H9 (cell line): ENCODE results near the gene NRP2. TPM values are rescaled to one million over a fixed set of nuclear protein-coding genes. Genes with fewer than 3 reads are reported as not detected.
A peak's percentile ranks its signal among the peaks of the same experiment; 100 is the strongest.

Experiments used
- DNase-seq: peaks from one replicate; pipeline ENCODE4 v3.0.0-alpha.2; 2017
- H2AFZ ChIP-seq: one replicate; pipeline ENCODE4 v1.6.1; 2013; ENCODE audit warnings: mild to moderate bottlenecking, low read length, control low read depth, moderate library complexity
- H2AK5ac ChIP-seq: 2 replicates; pipeline ENCODE4 v1.6.1; 2013; ENCODE audit warnings: low read length, control low read depth, mixed read lengths; ENCODE audit not compliant: insufficient read length
- H2BK120ac ChIP-seq: one replicate; pipeline ENCODE4 v1.6.1; 2013; ENCODE audit warnings: low read depth, mild to moderate bottlenecking, low read length, control low read depth, inconsistent platforms; ENCODE audit not compliant: poor library complexity, severe bottlenecking
- H2BK12ac ChIP-seq: 2 replicates; pipeline ENCODE4 v1.6.1; 2013; ENCODE audit warnings: low read length, control low read depth, mixed read lengths, low read depth; ENCODE audit not compliant: insufficient read length
- H2BK15ac ChIP-seq: 2 replicates; pipeline ENCODE4 v1.6.1; 2013; ENCODE audit warnings: low read depth, low read length, control low read depth
- H2BK20ac ChIP-seq: one replicate; pipeline ENCODE4 v1.6.1; 2013; ENCODE audit warnings: low read depth, mild to moderate bottlenecking, low read length, control low read depth, inconsistent platforms; ENCODE audit not compliant: poor library complexity, severe bottlenecking
- H2BK5ac ChIP-seq: 2 replicates; pipeline ENCODE4 v1.6.1; 2013; ENCODE audit warnings: low read length, control low read depth, mixed read lengths; ENCODE audit not compliant: insufficient read length
- H3K14ac ChIP-seq: 2 replicates; pipeline ENCODE4 v1.6.1; 2013; ENCODE audit warnings: low read length, control low read depth; ENCODE audit not compliant: insufficient read depth
- H3K18ac ChIP-seq: 2 replicates; pipeline ENCODE4 v1.6.1; 2013; ENCODE audit warnings: low read depth, mild to moderate bottlenecking, mixed read lengths, low read length, control low read depth; ENCODE audit not compliant: insufficient read length
- H3K23ac ChIP-seq: 2 replicates; pipeline ENCODE4 v1.6.1; 2013; ENCODE audit warnings: low read length, control low read depth, mixed read lengths, low read depth; ENCODE audit not compliant: insufficient read length
- H3K23me2 ChIP-seq: 2 replicates; pipeline ENCODE4 v1.6.1; 2013; ENCODE audit warnings: low read depth, mild to moderate bottlenecking, mixed read lengths, low read length, control low read depth; ENCODE audit not compliant: insufficient read length, poor library complexity, severe bottlenecking
- H3K27ac ChIP-seq: 2 replicates; pipeline ENCODE4 v1.5.1; 2013; ENCODE audit warnings: low read length, control low read depth, mixed read lengths, low read depth; ENCODE audit not compliant: insufficient read length
- H3K27me3 ChIP-seq: 2 replicates; pipeline ENCODE4 v1.6.1; 2013; ENCODE audit warnings: low read length, control low read depth, inconsistent platforms; ENCODE audit not compliant: insufficient read depth
- H3K4ac ChIP-seq: 2 replicates; pipeline ENCODE4 v1.6.1; 2013; ENCODE audit warnings: low read depth, mild to moderate bottlenecking, control low read depth, inconsistent platforms, low read length, moderate library complexity
- H3K4me1 ChIP-seq: 2 replicates; pipeline ENCODE4 v1.6.1; 2013; ENCODE audit warnings: low read length, control low read depth, inconsistent platforms; ENCODE audit not compliant: insufficient read depth
- H3K4me2 ChIP-seq: 2 replicates; pipeline ENCODE4 v1.6.1; 2013; ENCODE audit warnings: low read length, control low read depth, mixed read lengths; ENCODE audit not compliant: insufficient read length, insufficient read depth
- H3K56ac ChIP-seq: 2 replicates; pipeline ENCODE4 v1.6.1; 2013; ENCODE audit warnings: low read depth, mild to moderate bottlenecking, mixed read lengths, low read length, control low read depth; ENCODE audit not compliant: insufficient read length
- H3K79me1 ChIP-seq: 2 replicates; pipeline ENCODE4 v1.6.1; 2013; ENCODE audit warnings: low read depth, mild to moderate bottlenecking, moderate library complexity, low read length, control low read depth, inconsistent platforms; ENCODE audit not compliant: insufficient read depth, poor library complexity, severe bottlenecking
- H3K79me2 ChIP-seq: 2 replicates; pipeline ENCODE4 v1.6.1; 2013; ENCODE audit warnings: low read length, control low read depth, inconsistent platforms; ENCODE audit not compliant: insufficient read depth
- H3K9ac ChIP-seq: 2 replicates; pipeline ENCODE4 v1.6.1; 2013; ENCODE audit warnings: low read length, control low read depth, mixed read lengths; ENCODE audit not compliant: insufficient read length; ENCODE audit errors: extremely low read depth
- H3K9me3 ChIP-seq: one replicate; pipeline ENCODE4 v1.6.1; 2013; ENCODE audit warnings: low read depth, low read length, inconsistent platforms; ENCODE audit not compliant: control insufficient read depth
- H3T11ph ChIP-seq: one replicate; pipeline ENCODE4 v1.6.1; 2013; ENCODE audit warnings: mild to moderate bottlenecking, low read length, control low read depth, inconsistent platforms
- H4K20me1 ChIP-seq: one replicate; pipeline ENCODE4 v1.6.1; 2013; ENCODE audit not compliant: control insufficient read depth, insufficient read length, insufficient read depth
- H4K5ac ChIP-seq: 2 replicates; pipeline ENCODE4 v1.6.1; 2013; ENCODE audit warnings: low read depth, mild to moderate bottlenecking, mixed read lengths, low read length, control low read depth; ENCODE audit not compliant: insufficient read length
- H4K8ac ChIP-seq: replicated peaks from 2 replicates; pipeline ENCODE4 v1.6.1; 2013; ENCODE audit warnings: low read length, control low read depth, mixed read lengths, low read depth; ENCODE audit not compliant: insufficient read length
- H4K91ac ChIP-seq: 2 replicates; pipeline ENCODE4 v1.6.1; 2013; ENCODE audit warnings: low read depth, mild to moderate bottlenecking, moderate library complexity, mixed read lengths, low read length, control low read depth; ENCODE audit not compliant: insufficient read length
- H3K27ac Mint-ChIP-seq, 3 experiments: 2 replicates in 2 of 3; 3 replicates in 1 of 3; pipeline ENCODE4 v1.8.0; 2020 to 2021; ENCODE audit warnings: mixed read lengths in 3 of 3, mild to moderate bottlenecking in 1 of 3, moderate library complexity in 1 of 3
- H3K27me3 Mint-ChIP-seq: 2 replicates; pipeline ENCODE4 v1.8.0; 2021; ENCODE audit warnings: low read depth, mild to moderate bottlenecking, moderate library complexity, mixed read lengths
- H3K36me3 Mint-ChIP-seq, 3 experiments: 2 replicates in 2 of 3; 3 replicates in 1 of 3; pipeline ENCODE4 v1.8.0; 2020 to 2021; ENCODE audit warnings: low read depth in 3 of 3, mixed read lengths in 3 of 3; ENCODE audit not compliant: insufficient read depth in 1 of 3
- H3K4me1 Mint-ChIP-seq, 2 experiments: 2 replicates each; pipeline ENCODE4 v1.8.0; 2020; ENCODE audit warnings: mixed read lengths in 2 of 2
- H3K4me3 Mint-ChIP-seq, 2 experiments: 2 replicates in 1 of 2; 3 replicates in 1 of 2; pipeline ENCODE4 v1.8.0; 2020 to 2021; ENCODE audit warnings: mild to moderate bottlenecking in 2 of 2, mixed read lengths in 2 of 2, moderate library complexity in 1 of 2
- H3K9me3 Mint-ChIP-seq, 2 experiments: 2 replicates in 1 of 2; 3 replicates in 1 of 2; pipeline ENCODE4 v1.8.0; 2020; ENCODE audit warnings: mild to moderate bottlenecking in 2 of 2, mixed read lengths in 2 of 2, moderate library complexity in 1 of 2
- WGBS: extraction: QIAGEN DNeasy Blood & Tissue Kit; methylation state at CpG from one replicate; pipeline ENCODE4 v1.1.7; 2013; ENCODE audit warnings: missing lambda C conversion rate, low lambda C conversion rate, mixed read lengths; ENCODE audit not compliant: insufficient read length; ENCODE audit errors: extremely low coverage; 5-methylcytosine and 5-hydroxymethylcytosine counted together
- total RNA-seq: library from RNA; stranded (reverse); gene quantifications from 2 replicates; pipeline ENCODE4 v1.2.1, GENCODE V29; 2021
- TF ChIP-seq, protein P1 (sequence below): fragments of 200-600 bp; sonication (generic); conservative IDR thresholded peaks from 3 replicates; pipeline ENCODE4 v1.8.0; 2021; ENCODE audit warnings: antibody characterized with exemption, mild to moderate bottlenecking

The NRP2 gene
- total RNA-seq, 1 experiment from 2014 or later = 19.7 TPM

- H3K4me3 Mint-ChIP-seq = no peak overlapping the region
- H3K27ac Mint-ChIP-seq = peak overlapping the region in 1 of 3 experiments; percentile 33; a peak in 1 of 7 replicates
- peaks cover 27 to 46% (median 33%) of the 10 kb centered on the region in 3 experiments for H3K36me3 Mint-ChIP-seq
These were observed 114.6 kb downstream of the NRP2 start for GRCh38 chr2:205796805-205797313.

More at GRCh38 chr2:205796805-205797313, 114.6 kb downstream of the NRP2 start:
- no peak overlapping the region for H2BK15ac ChIP-seq
- no peak overlapping the region for H3K9ac ChIP-seq
- Mint-ChIP-seq H3K27me3 (peaks cover 3% of the 10 kb centered on the region; the same call in 1 of the 2 replicates), H3K9me3 (peaks cover 18 to 19% of the 10 kb centered on the region in 2 experiments), H3K4me1 (peaks cover 17 to 20% of the 10 kb centered on the region in 2 experiments)
- no peak overlapping the region for H3K56ac ChIP-seq
- no peaks in the 10 kb centered on the region for H3K27me3 ChIP-seq
- no peaks in the 10 kb centered on the region for H3K79me2 ChIP-seq
- no peak overlapping the region for H2AK5ac ChIP-seq
- no peak overlapping the region for H3T11ph ChIP-seq
- peaks cover 6% of the 10 kb centered on the region for H3K4me1 ChIP-seq
- no peaks in the 10 kb centered on the region for H3K9me3 ChIP-seq
- no peak overlapping the region for H2BK20ac ChIP-seq
- TF ChIP-seq, protein P1, sequence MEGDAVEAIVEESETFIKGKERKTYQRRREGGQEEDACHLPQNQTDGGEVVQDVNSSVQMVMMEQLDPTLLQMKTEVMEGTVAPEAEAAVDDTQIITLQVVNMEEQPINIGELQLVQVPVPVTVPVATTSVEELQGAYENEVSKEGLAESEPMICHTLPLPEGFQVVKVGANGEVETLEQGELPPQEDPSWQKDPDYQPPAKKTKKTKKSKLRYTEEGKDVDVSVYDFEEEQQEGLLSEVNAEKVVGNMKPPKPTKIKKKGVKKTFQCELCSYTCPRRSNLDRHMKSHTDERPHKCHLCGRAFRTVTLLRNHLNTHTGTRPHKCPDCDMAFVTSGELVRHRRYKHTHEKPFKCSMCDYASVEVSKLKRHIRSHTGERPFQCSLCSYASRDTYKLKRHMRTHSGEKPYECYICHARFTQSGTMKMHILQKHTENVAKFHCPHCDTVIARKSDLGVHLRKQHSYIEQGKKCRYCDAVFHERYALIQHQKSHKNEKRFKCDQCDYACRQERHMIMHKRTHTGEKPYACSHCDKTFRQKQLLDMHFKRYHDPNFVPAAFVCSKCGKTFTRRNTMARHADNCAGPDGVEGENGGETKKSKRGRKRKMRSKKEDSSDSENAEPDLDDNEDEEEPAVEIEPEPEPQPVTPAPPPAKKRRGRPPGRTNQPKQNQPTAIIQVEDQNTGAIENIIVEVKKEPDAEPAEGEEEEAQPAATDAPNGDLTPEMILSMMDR = no peak
- H3K4ac ChIP-seq = no peak overlapping the region
- H4K8ac ChIP-seq = no peak overlapping the region
- no peaks in the 10 kb centered on the region for H3K23me2 ChIP-seq
- no peaks in the 10 kb centered on the region for H3K79me1 ChIP-seq
- H3K4me2 ChIP-seq = peak overlapping the region; percentile 20
- H2BK120ac ChIP-seq = no peak overlapping the region
- no peak overlapping the region for H3K18ac ChIP-seq
- no CpG with 5 or more reads among the region's 5 CpGs for WGBS
- DNase-seq = no peak
- no peak overlapping the region for H4K5ac ChIP-seq
- no peak overlapping the region for H3K23ac ChIP-seq
- H3K27ac ChIP-seq = no peak overlapping the region
- H2BK12ac ChIP-seq = no peak overlapping the region
- no peak overlapping the region for H4K91ac ChIP-seq
- no peak overlapping the region for H2AFZ ChIP-seq
- H4K20me1 ChIP-seq = no peaks in the 10 kb centered on the region
- no peak overlapping the region for H3K14ac ChIP-seq
- no peak overlapping the region for H2BK5ac ChIP-seq
